Chondrocyte (in vitro differentiated cells): ENCODE measurements around the gene HDAC4. TPM values are rescaled to one million over a fixed set of nuclear protein-coding genes. Genes with fewer than 3 reads are reported as not detected.

ENCODE experiments used
- DNase-seq: peaks from one replicate; pipeline ENCODE4 v3.0.0; 2021; ENCODE audit warnings: mixed read lengths, low spot score
- H3K27ac Mint-ChIP-seq: one replicate; pipeline ENCODE4 v1.8.0; 2021; ENCODE audit warnings: mild to moderate bottlenecking, moderate library complexity, mixed read lengths; ENCODE audit not compliant: unreplicated experiment
- H3K27me3 Mint-ChIP-seq: 2 replicates; pipeline ENCODE4 v1.8.0; 2021; ENCODE audit warnings: low read depth, mixed read lengths
- H3K36me3 Mint-ChIP-seq: 2 replicates; pipeline ENCODE4 v1.8.0; 2021; ENCODE audit warnings: low read depth, mixed read lengths
- H3K4me1 Mint-ChIP-seq: 2 replicates; pipeline ENCODE4 v1.8.0; 2021; ENCODE audit warnings: low read depth, mild to moderate bottlenecking, mixed read lengths
- H3K4me3 Mint-ChIP-seq: one replicate; pipeline ENCODE4 v1.8.0; 2021; ENCODE audit warnings: mild to moderate bottlenecking, moderate library complexity, mixed read lengths; ENCODE audit not compliant: unreplicated experiment
- H3K9me3 Mint-ChIP-seq: 2 replicates; pipeline ENCODE4 v1.8.0; 2021; ENCODE audit warnings: low read depth, mixed read lengths
- total RNA-seq: library from RNA; stranded (reverse); gene quantifications from 3 replicates; pipeline ENCODE4 v1.2.1, GENCODE V29; 2021
- TF ChIP-seq, protein P1 (sequence below): fragments of 200-600 bp; sonication (generic); IDR thresholded peaks from 2 replicates; pipeline ENCODE4 v1.5.0; 2021; ENCODE audit warnings: antibody characterized with exemption, mild to moderate bottlenecking, moderate library complexity

Gene HDAC4
- total RNA-seq, 1 donor from 2014 or later = 22.3 TPM

- Mint-ChIP-seq H3K36me3 (no peaks in the 10 kb centered on the region), H3K27ac (peak overlapping the region; percentile 95), H3K4me3 (no peak overlapping the region), H3K9me3 (no peaks in the 10 kb centered on the region), H3K27me3 (no peaks in the 10 kb centered on the region), H3K4me1 (peaks cover 43% of the 10 kb centered on the region)
- DNase-seq = no peak
- TF ChIP-seq, protein P1, sequence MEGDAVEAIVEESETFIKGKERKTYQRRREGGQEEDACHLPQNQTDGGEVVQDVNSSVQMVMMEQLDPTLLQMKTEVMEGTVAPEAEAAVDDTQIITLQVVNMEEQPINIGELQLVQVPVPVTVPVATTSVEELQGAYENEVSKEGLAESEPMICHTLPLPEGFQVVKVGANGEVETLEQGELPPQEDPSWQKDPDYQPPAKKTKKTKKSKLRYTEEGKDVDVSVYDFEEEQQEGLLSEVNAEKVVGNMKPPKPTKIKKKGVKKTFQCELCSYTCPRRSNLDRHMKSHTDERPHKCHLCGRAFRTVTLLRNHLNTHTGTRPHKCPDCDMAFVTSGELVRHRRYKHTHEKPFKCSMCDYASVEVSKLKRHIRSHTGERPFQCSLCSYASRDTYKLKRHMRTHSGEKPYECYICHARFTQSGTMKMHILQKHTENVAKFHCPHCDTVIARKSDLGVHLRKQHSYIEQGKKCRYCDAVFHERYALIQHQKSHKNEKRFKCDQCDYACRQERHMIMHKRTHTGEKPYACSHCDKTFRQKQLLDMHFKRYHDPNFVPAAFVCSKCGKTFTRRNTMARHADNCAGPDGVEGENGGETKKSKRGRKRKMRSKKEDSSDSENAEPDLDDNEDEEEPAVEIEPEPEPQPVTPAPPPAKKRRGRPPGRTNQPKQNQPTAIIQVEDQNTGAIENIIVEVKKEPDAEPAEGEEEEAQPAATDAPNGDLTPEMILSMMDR = no peak
These were observed 124.7 kb downstream of the HDAC4 start for GRCh38 chr2:239275847-239276831.

- Mint-ChIP-seq H3K27ac (peak overlapping the region; percentile 95), H3K27me3 (no peaks in the 10 kb centered on the region), H3K36me3 (no peaks in the 10 kb centered on the region), H3K4me3 (peak overlapping the region; percentile 38), H3K4me1 (peaks cover 43% of the 10 kb centered on the region), H3K9me3 (no peaks in the 10 kb centered on the region)
- no peak for DNase-seq
- TF ChIP-seq, protein P1 = peak; percentile 35
These were observed 125.7 kb downstream of the HDAC4 start for GRCh38 chr2:239275044-239275685.

- peaks cover 43% of the 10 kb centered on the region for H3K4me1 Mint-ChIP-seq
- H3K27me3 Mint-ChIP-seq = no peaks in the 10 kb centered on the region
- peak overlapping the region; percentile 95 for H3K27ac Mint-ChIP-seq
- DNase-seq = no peak
- no peaks in the 10 kb centered on the region for H3K9me3 Mint-ChIP-seq
- no peaks in the 10 kb centered on the region for H3K36me3 Mint-ChIP-seq
- TF ChIP-seq, protein P1 = no peak
- peak overlapping the region; percentile 38 for H3K4me3 Mint-ChIP-seq
These were observed 126.3 kb downstream of the HDAC4 start for GRCh38 chr2:239274391-239275043.

GRCh38 chr2:239273280-239274234 is 127.3 kb downstream of the HDAC4 start:
- no peak overlapping the region for H3K4me3 Mint-ChIP-seq
- H3K9me3 Mint-ChIP-seq = no peaks in the 10 kb centered on the region
- DNase-seq = no peak
- H3K27ac Mint-ChIP-seq = peak overlapping the region; percentile 95
- H3K27me3 Mint-ChIP-seq = no peaks in the 10 kb centered on the region
- no peaks in the 10 kb centered on the region for H3K36me3 Mint-ChIP-seq
- peaks cover 51% of the 10 kb centered on the region for H3K4me1 Mint-ChIP-seq
- TF ChIP-seq, protein P1 = no peak
